Activated B cell treated with CpG ODN at 0.5 μM for 24 hours (primary cell): ENCODE results near the gene CDK17. TPM values are rescaled to one million over a fixed set of nuclear protein-coding genes. Genes with fewer than 3 reads are reported as not detected.
"Not testable (repeated sequence)": the region's sequence is repeated elsewhere in the genome, so short reads cannot be mapped to it uniquely, and the experiment has no call there.

ENCODE experiments used
- ATAC-seq: fragments of 200-7000 bp; cut with Tn5 transposase; one replicate; pipeline ENCODE4 v1.10.0; 2021; ENCODE audit warnings: low read depth, mild to moderate bottlenecking, moderate library complexity
- CTCF ChIA-PET: fragments of 350-600 bp; sonication (Branson Sonifier 250); formaldehyde crosslinking; loops from one replicate; lab custom pipeline; 2021; ENCODE audit warnings: antibody characterized with exemption; lab: Charles Lee
- POLR2A ChIA-PET: fragments of 350-600 bp; sonication (Branson Sonifier 250); formaldehyde crosslinking; loops from one replicate; lab custom pipeline; 2021; ENCODE audit warnings: antibody characterized with exemption; lab: Charles Lee
- DNase-seq: peaks from one replicate; pipeline ENCODE4 v3.0.0; 2022
- H3K27ac Mint-ChIP-seq: one replicate; pipeline ENCODE4 v1.8.0; 2020; ENCODE audit warnings: mixed read lengths
- H3K27me3 Mint-ChIP-seq: one replicate; pipeline ENCODE4 v1.8.0; 2021; ENCODE audit warnings: mixed read lengths
- H3K36me3 Mint-ChIP-seq: one replicate; pipeline ENCODE4 v1.8.0; 2021; ENCODE audit warnings: low read depth, mixed read lengths
- H3K4me1 Mint-ChIP-seq: one replicate; pipeline ENCODE4 v1.8.0; 2021; ENCODE audit warnings: mixed read lengths
- H3K4me3 Mint-ChIP-seq: one replicate; pipeline ENCODE4 v1.8.0; 2020; ENCODE audit warnings: mild to moderate bottlenecking, mixed read lengths
- H3K9me3 Mint-ChIP-seq: one replicate; pipeline ENCODE4 v1.8.0; 2020; ENCODE audit warnings: mixed read lengths
- CTCF ChIP-seq: fragments of 200-600 bp; IDR thresholded peaks from one replicate; pipeline ENCODE4 v1.8.0; 2022; ENCODE audit warnings: antibody characterized with exemption, mild to moderate bottlenecking
- intact Hi-C: fragments of 100-400 bp; cut with micrococcal nuclease; formaldehyde crosslinking; loops from one replicate; pipeline ENCODE4 v1.15.1; 2024
- total RNA-seq: library from RNA; stranded (reverse); gene quantifications from 2 replicates; pipeline ENCODE4 v1.2.3, GENCODE V29; 2022

CDK17 gene
- total RNA-seq, 1 donor from 2014 or later = 57.3 TPM

- ChIA-PET CTCF (no interaction called here), POLR2A (no interaction called here)
- no peaks in the 10 kb centered on the region for H3K27me3 Mint-ChIP-seq
- H3K27ac Mint-ChIP-seq = no peak overlapping the region
- intact Hi-C loops = no loop called here
- no peaks in the 10 kb centered on the region for H3K36me3 Mint-ChIP-seq
- DNase-seq = no peak
- no peak for ATAC-seq
- peaks cover 5% of the 10 kb centered on the region for H3K4me1 Mint-ChIP-seq
- H3K9me3 Mint-ChIP-seq = no peaks in the 10 kb centered on the region
- no peak overlapping the region for H3K4me3 Mint-ChIP-seq
- no peak for TF ChIP-seq CTCF
Measured at GRCh38 chr12:96436366-96437170, 36.3 kb upstream of the CDK17 start.

GRCh38 chr12:96434107-96434506 is 33.9 kb upstream of the CDK17 start:
- H3K4me3 Mint-ChIP-seq = no peak overlapping the region
- no peaks in the 10 kb centered on the region for H3K36me3 Mint-ChIP-seq
- peak; percentile 74 for ATAC-seq
- ChIA-PET CTCF (no interaction called here), POLR2A (interaction anchor here (1.1 kb wide), 1 partner anchor 11 kb away, joined by 3 read pairs; no protein-coding TSS in a partner anchor)
- no peak for DNase-seq
- H3K4me1 Mint-ChIP-seq = peaks cover 5% of the 10 kb centered on the region
- no peak for TF ChIP-seq CTCF
- intact Hi-C loops = no loop called here
- no peak overlapping the region for H3K27ac Mint-ChIP-seq
- no peaks in the 10 kb centered on the region for H3K27me3 Mint-ChIP-seq
- H3K9me3 Mint-ChIP-seq = no peaks in the 10 kb centered on the region

- H3K4me3 Mint-ChIP-seq, H3K9me3 Mint-ChIP-seq, H3K27ac Mint-ChIP-seq, intact Hi-C loops, CTCF ChIA-PET, H3K27me3 Mint-ChIP-seq, DNase-seq, H3K36me3 Mint-ChIP-seq, H3K4me1 Mint-ChIP-seq, ATAC-seq: not testable (repeated sequence)
- POLR2A ChIA-PET = interaction anchor here (0.7 kb wide), 1 partner anchor 381 kb away, joined by 4 read pairs; no protein-coding TSS in a partner anchor
Measured at GRCh38 chr12:96432496-96433321, 32.5 kb upstream of the CDK17 start.

GRCh38 chr12:96431067-96431466 is 30.8 kb upstream of the CDK17 start:
- peaks cover 5% of the 10 kb centered on the region for H3K4me1 Mint-ChIP-seq
- ATAC-seq (no peak), DNase-seq (no peak)
- TF ChIP-seq CTCF = no peak
- H3K4me3 Mint-ChIP-seq = no peak overlapping the region
- no peaks in the 10 kb centered on the region for H3K36me3 Mint-ChIP-seq
- ChIA-PET POLR2A (no interaction called here), CTCF (no interaction called here)
- H3K9me3 Mint-ChIP-seq = no peaks in the 10 kb centered on the region
- no peaks in the 10 kb centered on the region for H3K27me3 Mint-ChIP-seq
- no peak overlapping the region for H3K27ac Mint-ChIP-seq
- intact Hi-C loops = no loop called here

- Mint-ChIP-seq H3K27me3 (no peaks in the 10 kb centered on the region), H3K4me3 (no peak overlapping the region), H3K27ac (no peak overlapping the region), H3K36me3 (no peaks in the 10 kb centered on the region), H3K4me1 (peaks cover 4% of the 10 kb centered on the region), H3K9me3 (no peaks in the 10 kb centered on the region)
- no peak for DNase-seq
- ChIA-PET CTCF (no interaction called here), POLR2A (no interaction called here)
- TF ChIP-seq CTCF = no peak
- no peak for ATAC-seq
- intact Hi-C loops = no loop called here
Measured at GRCh38 chr12:96427269-96427729, 27.1 kb upstream of the CDK17 start.
